ENCODE measurements around the gene OBP2B.
"Not testable (repeated sequence)": the region's sequence is repeated elsewhere in the genome, so short reads cannot be mapped to it uniquely, and the experiment has no call there.

The OBP2B gene, protein sequence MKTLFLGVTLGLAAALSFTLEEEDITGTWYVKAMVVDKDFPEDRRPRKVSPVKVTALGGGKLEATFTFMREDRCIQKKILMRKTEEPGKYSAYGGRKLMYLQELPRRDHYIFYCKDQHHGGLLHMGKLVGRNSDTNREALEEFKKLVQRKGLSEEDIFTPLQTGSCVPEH

DNA sequence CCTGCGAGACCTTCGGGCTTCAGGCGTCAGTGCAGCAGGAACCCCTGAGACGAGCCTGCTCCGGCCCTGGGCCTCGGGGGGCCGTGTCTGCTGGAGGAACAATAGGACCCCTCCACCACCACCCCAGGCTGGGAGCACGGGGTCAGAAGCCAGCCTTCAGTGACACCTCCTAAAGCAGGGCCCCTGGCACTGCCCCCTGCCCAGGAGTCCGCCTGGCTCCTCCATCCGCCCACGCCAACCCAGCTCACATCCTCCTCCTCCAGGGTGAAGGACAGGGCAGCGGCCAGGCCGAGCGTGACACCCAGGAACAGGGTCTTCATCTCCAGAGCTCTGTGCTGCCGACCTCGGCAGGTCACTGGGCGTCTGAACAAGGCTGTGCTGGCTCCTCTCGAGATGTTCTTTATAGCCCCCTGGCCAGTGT, at the start of gene OBP2B:
Gene OBP2B, minus strand, starts transcription at position 371 of the 421 bp plus-strand sequence. Its CDS starts 51 bp downstream, at position 320.
- DNase-seq (ENCODE audit: low spot score): not testable (repeated sequence)

DNA sequence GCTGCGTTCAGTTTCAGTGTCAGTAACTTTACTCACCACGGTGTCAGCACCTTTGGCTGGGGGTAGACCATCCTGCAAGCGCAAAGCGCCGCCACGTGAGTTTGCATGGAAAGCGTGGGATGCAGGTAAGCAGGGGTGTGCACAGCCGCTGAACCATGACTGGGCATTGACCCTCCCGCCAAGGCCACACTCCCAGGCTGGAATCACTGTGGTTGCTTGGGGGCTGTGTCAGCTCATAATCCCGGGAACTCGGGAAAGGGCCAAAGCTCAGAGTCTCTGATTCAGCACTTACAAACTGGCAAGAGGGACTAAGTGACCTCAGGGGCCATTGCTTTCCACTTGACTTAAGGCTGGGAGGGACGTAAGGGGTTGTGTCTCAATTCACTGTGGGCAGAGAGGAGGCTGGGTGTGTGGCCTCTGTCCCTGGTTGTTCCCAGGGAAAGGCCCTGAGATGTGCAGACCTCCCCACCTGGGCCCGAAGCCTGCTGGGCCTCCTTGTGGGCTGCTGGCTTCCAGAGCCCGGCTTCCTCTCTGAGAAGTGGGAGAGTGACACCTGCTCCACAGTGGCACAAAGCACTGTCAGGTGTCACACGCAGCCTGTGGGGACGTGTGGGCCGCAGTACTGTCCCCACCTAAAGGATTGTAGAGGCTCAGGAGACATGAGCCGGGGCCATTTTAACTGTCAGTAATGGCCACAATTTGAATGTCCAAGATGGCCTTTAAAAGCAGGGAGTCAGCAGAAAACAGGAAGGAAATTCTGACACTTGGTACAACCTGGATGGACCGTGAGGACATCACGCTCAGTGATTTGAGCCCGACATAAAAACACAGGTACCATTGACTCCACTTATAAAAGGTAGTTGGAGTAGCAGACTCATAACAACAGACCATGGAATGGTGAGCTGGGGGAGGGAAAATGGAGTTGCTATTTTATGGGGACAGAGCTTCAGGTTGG, 49.3 kb upstream of the OBP2B start:
- no peak for DNase-seq (ENCODE audit: low spot score)

DNA sequence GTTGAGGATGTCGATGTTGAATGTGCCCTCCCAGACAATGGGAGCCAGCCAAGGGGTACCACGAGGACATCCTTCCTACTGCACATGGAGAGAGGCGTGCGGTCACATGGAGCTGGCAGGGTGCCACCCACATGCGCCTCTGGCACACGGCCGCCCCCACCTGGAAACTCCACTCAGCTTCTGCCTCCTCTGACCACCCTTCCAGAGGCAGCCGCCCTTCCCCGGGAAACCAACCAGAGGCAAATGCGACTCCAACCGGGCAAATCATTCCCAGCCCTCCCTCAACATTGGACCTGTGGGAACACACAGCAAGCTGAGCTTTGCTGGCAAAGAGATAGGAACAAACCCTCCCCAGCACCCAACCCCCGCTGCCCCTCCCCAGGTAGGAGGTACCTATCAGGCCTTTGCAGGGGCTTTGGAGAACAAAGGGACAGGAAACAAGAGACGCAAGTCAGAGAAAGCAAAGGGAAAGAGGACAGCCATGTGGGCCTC, 48.5 kb upstream of the OBP2B start:
- no peak for DNase-seq (ENCODE audit: low spot score)

DNA sequence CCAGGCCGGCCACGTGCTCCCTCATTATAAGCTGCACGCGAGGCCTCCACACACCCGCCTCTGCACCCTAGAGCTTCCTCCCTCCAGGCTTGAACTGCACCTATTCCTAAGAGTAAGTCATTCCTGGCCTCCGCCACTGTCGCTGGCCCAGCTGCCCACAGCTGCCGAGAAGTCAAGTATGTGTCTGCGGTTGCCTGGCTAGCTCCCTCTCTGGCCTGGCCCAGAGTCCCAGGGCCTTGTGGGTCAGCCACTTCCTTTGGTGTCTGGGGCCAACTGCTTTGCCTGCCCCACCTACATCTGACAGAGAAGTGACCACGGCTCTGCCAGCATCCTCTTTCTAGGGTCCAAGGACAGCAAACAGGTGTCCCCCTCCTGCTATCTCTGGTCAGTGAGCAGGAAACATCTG, 47.6 kb upstream of the OBP2B start:
- no peak for DNase-seq (ENCODE audit: low spot score)

DNA sequence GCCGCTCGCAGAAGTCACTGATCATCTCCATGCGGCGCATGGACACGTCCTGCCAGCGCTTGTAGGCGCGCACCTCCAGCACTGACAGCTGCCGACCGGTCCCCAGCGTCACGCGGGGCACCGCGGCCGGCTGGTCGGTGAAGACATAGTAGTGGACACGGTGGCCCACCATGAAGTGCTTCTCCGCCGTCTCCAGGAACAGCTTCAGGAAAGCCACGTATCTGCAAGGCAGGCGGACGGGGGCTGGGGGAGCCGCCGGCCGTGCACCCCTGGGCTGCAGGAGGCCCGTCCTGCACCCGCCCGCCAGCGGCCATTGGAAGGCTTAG, 47.0 kb upstream of the OBP2B start:
- DNase-seq (ENCODE audit: low spot score): no peak

DNA sequence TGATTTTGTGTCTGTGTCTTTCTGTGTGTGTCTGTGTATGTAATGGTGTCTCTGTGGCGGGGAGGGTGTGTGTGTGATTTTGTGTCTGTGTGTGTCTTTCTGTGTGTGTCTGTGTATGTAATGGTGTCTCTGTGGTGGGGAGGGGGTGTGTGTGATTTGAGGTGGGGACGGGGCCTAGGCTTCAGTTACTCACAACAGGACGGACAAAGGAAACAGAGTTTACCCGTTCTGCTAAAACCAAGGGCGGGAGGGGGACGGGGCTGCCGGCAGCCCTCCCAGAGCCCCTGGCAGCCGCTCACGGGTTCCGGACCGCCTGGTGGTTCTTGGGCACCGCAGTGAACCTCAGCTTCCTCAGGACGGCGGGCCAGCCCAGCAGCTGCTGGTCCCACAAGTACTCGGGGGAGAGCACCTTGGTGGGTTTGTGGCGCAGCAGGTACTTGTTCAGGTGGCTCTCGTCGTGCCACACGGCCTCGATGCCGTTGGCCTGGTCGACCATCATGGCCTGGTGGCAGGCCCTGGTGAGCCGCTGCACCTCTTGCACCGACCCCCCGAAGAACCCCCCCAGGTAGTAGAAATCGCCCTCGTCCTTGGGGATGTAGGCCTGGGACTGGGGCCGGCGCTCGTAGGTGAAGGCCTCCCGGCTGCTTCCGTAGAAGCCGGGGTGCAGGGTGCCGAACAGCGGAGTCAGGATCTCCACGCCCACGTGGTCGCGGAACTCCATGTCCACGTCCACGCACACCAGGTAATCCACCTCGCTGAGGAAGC, 46.5 kb upstream of the OBP2B start:
- DNase-seq (ENCODE audit: low spot score): no peak

DNA sequence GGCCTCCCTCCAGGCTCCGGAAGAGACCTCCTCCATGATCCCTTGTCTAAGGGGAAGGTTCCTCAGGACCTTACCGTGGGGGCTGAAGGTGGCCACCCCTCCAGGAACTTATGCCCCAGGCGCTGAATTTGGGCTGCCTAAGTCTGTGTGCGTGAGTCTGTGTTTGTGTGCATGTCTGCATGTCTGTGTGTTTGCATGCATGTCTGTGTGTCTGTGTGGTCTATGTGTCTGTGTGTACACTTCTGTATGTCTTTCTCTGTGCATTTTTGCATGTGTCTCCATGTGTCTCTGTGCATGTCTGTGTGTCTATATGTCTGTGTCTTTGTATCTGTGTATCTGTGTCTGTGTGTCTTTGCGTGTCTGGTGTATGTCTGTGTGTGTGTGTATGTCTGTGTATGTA, 45.4 kb upstream of the OBP2B start:
- no peak for DNase-seq (ENCODE audit: low spot score)

DNA sequence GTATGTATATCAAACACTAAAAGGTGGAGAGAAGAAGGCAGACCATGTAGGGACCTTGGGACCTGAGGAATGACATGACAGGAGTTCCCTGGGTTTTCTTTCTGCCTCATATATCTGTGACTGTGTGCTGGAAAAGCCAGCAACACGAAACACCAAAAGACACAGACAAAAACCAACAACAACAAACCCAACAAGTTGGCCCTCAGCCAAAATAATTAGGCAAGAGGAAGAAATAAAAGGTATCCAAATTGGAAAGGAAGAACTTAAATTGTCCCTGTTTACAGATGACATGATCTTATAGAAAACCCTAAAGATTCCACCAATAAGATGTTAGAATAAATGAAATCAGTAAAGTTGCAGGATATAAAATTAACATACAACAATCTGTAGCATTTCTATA, 44.2 kb upstream of the OBP2B start:
- DNase-seq (ENCODE audit: low spot score): no peak

DNA sequence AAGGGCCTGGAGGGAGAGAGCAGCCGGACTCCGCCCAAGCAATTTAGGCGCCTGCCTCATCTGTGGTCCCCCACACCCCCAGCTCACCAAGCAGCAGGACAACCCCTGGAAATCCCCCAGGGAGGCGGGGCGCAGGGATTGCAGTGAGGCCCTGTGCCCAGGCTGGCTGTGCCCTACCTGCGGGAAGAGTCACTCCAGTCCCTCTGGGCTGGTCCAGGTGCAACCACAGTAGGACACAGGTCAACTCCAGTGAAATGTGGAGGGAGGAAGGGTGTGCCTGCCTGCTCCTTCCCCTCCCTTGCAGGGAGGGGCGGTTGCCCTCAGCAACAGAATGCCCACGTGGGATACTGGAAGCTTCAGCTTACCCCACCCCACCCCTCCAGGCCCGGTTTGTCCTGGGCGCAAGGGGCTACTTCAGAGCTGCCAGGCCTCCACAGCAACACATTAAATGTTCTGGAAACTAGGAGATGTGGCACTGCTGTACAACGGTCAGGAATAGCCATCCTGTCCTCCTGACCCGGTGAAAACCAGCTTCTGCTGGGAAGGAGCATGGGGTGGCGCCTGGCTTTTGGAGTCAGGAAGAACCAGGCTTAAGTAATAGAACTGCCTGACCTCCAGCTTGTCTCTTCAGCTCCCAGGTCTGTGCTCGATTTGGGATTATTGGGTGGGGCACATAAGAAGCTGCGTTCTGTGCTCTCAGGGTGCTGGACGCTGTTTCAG, 43.4 kb upstream of the OBP2B start:
- no peak for DNase-seq (ENCODE audit: low spot score)

DNA sequence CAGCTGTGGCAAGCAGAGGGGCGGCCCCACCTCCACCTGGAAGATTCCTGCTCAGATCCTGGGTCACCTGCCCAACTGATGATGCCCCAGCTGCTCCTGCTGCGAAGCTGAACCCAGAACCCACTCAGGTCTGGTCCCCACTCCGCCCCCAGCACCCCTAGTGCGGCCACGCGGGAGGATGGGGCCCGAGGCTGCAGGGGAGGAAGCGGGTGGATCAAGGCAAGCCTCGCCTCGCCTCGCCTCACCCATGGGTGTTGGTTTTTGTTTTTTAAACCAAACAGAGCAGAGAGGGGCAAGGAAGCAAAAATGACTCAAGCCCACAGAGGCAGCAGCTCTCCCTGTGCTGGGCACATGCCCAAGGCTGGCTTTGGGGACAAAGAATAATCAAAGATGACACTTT, 42.7 kb upstream of the OBP2B start:
- no peak for DNase-seq (ENCODE audit: low spot score)

DNA sequence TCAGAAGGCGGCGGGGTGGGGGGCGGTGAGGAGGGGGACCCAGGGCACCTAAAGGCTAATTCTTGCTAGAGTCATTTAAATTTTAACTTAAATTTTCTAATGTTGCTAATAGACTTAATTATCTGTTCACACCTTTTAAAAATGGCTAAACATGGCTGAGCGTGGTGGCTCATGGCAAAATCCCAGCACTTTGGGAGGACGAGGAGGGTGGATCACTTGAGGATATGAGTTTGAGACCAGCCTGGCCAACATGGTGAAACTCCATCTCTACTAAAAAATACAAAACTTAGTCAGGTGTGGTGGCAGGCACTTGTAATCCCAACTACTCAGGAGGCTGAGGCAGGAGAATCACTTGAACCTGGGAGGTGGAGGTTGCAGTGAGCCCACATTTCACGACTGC, 42.2 kb upstream of the OBP2B start:
- not testable (repeated sequence) for DNase-seq (ENCODE audit: low spot score)

DNA sequence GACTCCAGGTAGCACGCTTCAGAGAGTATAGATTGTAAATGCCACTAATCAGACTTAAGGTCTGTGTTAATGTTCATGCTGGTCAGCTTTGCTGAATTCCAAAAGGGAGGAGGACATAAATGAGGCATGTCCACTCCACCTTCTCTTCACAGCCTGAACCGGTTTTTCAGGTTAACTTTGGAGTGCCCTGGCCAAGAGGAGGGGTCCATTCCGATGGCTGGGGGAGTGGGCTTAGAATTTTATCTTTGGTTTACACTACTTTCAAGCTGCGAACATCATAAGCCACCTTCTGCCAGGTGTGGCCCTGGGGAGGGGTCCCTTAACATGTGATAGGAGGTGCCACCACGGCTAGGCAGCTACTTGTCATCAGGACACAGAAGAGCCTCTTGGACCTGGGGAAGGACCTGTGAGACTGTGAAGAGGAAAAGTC, 41.7 kb upstream of the OBP2B start:
- DNase-seq (ENCODE audit: low spot score): no peak

DNA sequence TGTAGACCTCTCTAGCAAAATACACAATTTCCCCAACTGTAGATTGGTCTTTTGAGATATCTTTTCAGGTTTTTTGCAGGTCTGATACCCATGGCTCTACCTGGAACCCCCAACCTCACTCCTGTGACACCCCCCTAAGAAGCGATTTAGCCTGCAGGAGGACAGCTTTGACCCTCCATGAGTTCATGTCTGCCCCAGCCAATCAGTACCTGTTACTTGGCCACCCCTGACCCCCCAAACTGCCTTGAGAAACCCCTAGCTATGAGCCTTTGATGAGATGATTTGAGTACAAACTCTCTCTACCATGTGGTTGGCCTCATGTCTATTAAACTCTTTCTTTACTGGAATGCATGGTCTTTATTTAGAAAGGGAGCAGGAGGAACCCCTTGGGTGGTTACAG, 40.3 kb upstream of the OBP2B start:
- no peak for DNase-seq (ENCODE audit: low spot score)

DNA sequence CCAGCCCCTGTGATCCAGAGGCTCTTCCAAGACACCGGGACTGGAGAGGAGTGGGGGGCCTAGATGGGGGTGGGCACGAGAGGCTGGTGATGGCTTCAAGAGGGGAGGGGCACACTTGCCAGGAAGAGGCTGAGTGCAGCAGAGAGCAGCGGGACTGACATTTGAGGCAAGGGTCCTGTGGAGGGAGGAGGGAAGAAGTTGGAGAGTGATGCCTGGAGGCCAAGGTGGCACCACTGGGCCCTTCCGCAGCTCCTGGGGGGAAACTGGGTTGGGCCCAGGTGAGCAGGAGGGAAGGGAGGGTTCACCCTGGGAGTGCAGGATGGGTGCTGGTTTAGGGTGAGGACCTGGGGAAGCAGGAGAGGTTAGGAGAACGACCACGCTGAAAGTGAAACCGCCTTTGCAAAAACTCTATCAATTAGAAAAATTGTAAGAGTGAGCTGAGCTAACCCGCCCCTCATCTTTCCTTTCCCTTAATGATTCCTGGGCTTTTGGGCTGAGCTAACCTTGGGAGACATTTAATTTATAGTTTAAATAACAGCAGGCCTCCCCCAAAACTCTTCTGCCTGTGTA, 39.8 kb upstream of the OBP2B start:
- DNase-seq (ENCODE audit: low spot score): no peak

DNA sequence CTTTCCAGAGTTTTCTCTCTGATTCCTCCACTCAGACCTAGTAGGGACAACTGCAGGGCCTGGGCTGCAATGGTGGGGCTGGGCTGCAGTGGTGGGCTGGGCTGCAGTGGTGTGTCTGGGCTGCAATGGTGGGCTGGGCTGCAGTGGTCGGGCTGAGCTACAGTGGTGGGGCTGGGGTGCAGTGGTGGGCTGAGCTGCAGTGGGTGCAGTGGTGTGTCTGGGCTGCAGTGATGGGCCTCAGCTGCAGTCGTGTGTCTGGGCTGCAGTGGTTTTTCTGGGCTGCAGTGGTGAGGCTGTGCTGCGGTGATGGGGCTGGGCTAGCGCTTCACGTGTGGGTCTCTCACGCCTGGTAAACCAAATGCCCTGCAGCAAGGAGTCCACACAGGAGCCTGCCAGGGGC, 38.6 kb upstream of the OBP2B start:
- DNase-seq (ENCODE audit: low spot score): no peak

DNA sequence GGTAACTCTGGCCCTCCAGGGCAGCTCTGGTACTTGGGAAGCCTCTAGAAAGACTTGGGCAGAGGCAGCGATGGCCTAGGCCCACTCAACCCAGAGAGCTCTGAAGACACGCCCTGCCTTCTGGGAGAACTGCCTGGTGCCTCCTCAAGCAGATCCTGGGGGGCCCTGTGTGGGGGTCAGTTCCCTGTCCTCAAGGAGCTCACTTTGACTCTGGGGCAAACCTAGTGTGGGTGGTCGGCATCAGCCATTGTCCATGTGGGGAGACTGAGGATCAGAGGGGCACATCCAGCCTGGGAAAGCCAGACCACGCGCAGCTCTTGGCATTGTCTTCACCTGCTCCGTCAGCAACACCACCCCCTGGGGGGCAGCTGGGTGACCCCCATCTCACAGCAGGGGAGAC, 37.9 kb upstream of the OBP2B start:
- no peak for DNase-seq (ENCODE audit: low spot score)

DNA sequence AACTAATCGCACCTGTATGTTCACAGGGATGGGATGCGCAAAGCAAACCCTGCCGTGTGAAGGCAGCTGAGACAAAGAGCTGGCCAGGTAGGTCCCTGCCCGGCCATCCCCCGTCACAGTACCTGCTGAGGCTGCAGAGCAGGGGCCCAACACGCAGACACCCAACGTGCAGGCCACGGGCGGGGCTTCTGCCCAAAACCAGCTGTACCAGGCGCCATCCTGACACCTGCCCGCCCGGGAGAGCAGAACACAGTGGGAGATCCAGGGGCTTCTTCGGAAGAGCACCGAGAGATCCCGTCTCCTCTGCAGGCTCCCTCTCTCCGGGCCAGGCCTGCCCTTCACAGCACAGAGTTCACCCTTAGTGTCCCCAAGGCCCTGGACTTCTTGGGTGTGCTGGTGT, 37.5 kb upstream of the OBP2B start:
- DNase-seq (ENCODE audit: low spot score): no peak

DNA sequence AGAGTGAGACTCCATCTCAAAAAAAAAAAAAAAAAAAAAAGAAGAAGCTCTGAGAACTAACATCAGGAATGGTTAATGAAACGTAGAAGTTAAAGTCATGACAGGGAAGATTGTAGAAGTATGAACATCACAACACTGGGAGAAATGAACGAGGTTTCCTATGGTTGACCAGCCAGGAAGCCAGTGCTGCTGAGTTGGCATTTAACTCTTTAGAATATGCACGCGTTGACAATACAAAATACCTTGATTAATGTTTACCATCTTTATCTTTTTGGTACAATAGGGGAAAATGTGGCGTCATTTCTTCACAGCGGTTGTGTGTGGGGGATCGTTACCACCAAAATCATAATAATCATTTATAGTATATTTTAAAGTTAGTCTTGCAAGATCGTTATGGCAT, 33.9 kb upstream of the OBP2B start:
- DNase-seq (ENCODE audit: low spot score): no peak

DNA sequence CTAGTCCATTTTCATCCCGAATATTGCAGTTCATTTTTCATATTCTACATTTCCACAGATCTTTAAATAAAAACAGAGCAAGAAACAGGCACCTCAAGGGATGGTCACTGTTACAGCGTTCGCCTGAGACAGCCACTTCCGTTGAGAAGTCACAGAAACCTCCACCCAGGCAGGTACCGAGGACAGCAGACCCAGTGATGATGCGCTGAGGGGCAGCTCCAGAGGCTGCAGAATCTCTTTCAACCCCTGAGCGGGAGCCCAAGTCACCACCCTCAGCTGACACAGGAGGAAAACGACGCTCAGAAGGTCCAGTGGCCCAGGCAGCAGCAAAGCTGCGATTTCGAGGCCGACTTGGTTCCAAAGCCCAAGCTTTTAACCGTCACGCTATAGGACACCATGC, 33.2 kb upstream of the OBP2B start:
- DNase-seq (ENCODE audit: low spot score): no peak

DNA sequence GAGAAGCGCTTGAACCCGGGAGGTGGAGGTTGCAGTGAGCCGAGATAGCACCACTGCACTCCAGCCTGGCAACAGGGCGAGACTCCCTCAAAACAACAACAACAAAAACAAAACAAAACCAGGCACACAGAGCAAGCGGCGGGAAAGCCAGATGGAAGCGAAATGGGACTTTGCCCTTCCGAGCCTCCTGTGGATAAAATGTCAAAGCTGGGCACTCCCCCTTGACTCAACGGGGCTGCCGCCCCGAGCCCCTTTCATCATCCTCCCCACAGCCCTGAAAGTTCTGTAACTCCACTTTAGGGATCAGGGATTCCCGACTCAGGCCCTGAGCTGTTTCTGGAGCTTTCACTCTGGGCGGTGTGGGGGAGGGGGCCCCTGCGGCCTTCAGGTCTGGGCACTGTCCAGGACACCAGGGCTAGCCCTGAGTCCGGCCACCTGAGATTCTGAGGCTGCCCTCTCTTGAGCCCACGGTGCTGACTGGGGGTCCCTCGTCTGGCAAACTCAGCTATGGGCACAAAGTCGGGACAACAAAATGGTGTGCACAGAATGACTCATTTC, 30.6 kb upstream of the OBP2B start:
- DNase-seq (ENCODE audit: low spot score): no peak

DNA sequence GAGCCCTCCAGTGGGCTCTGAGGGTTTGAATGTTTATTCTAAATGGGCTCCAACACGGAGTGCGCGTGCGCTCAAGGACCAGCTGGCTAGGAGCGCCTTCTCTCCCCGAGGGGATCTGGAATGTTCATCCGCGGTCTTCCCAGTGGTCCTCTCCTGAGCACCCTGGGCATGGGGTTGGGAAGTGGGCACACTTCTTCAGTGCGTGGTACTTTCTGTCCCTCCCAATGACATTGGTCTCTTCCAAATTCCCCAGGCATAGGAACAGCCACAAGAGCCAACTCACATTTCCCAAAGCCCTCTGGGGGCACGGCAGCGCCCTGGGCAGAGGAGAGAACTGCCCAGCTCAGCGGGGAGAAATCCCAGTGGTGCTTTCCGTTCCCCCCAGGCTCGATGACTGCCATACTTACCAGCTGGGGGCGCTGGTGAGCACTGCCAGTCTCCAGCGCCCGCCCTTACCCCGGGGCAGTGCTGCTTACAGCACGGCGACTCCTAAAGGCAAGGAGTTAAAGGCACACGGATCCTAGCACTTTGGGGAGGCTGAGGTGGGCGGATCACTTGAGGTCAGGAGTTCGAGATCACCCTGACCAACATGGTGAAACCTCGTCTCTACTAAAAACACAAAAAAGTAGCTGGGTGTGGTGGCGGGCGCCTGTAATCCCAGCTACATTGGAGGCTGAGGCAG, 29.9 kb upstream of the OBP2B start:
- peak; percentile 85 for DNase-seq (ENCODE audit: low spot score)
